Epithelial cell of proximal tubule (primary cell): ENCODE results near the gene PDCD2. TPM values are rescaled to one million over a fixed set of nuclear protein-coding genes. Genes with fewer than 3 reads are reported as not detected.

ENCODE experiments used
- DNase-seq: peaks from one replicate; pipeline ENCODE4 v3.0.0-alpha.2; 2011; ENCODE audit warnings: low read depth
- H3K4me3 ChIP-seq: 2 replicates; pipeline ENCODE4 v1.5.1; 2011; ENCODE audit warnings: low read depth, mild to moderate bottlenecking, low read length
- total RNA-seq: library from RNA; depleted of rRNA; stranded (reverse); fragments of >200 nt; gene quantifications from 2 replicates; pipeline ENCODE4 v1.2.3, GENCODE V29; 2015
- TF ChIP-seq, protein P1 (sequence below): conservative IDR thresholded peaks from 2 replicates; pipeline ENCODE4 v1.5.1; 2012; ENCODE audit warnings: low read depth, mild to moderate bottlenecking, low read length

The PDCD2 gene
- total RNA-seq, 1 donor from 2014 or later: 91.2 TPM

DNA sequence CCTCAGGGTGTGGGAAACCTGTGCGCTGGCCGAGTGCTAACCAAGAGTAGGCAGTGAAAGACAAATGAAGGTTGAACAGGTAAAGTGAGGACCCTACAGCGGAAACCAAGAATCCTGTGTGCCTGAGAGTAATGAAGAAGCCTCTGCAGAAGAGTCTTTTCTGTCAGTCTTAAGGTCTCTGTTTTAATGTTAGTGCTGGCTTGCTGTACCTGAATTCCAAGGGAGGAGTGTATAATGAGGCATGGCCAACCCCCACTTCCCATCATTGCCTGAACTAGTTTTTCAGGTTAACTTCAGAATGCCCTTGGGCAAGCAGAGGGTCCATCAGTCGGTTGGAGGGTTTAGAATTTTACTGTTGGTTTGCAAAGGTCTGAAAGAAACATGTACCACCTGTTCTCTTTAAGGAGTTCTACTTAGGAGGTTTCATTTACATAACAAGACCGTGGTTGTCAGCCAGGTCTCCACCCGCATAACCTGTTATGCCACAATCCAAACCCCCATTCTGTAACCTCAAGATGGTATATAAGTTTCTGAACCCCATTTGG, 589 bp upstream of the PDCD2 start:
- H3K4me3 ChIP-seq: peak overlapping the region; percentile 66
- TF ChIP-seq, protein P1, sequence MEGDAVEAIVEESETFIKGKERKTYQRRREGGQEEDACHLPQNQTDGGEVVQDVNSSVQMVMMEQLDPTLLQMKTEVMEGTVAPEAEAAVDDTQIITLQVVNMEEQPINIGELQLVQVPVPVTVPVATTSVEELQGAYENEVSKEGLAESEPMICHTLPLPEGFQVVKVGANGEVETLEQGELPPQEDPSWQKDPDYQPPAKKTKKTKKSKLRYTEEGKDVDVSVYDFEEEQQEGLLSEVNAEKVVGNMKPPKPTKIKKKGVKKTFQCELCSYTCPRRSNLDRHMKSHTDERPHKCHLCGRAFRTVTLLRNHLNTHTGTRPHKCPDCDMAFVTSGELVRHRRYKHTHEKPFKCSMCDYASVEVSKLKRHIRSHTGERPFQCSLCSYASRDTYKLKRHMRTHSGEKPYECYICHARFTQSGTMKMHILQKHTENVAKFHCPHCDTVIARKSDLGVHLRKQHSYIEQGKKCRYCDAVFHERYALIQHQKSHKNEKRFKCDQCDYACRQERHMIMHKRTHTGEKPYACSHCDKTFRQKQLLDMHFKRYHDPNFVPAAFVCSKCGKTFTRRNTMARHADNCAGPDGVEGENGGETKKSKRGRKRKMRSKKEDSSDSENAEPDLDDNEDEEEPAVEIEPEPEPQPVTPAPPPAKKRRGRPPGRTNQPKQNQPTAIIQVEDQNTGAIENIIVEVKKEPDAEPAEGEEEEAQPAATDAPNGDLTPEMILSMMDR: no peak
- DNase-seq: peak; percentile 3

DNA sequence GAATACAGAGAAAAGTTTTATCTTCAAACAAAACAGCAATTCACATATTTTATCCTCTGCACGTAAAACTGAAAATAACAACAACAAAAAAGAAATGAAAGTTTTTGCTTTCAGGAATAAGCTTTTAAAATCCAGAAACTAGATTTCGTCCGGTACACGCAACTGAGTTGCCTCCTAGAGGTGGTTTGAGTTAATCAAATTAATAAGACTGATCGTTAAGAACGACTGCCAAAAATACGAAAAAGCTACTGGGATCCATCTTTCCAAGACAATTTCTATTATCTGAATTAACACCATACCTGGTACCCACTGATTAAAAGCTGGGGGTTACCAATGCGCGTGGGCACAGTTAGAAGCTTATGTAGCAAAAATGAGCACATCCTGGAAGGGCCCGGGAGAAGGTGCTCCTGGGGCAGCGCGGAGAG, 669 bp downstream of the PDCD2 start:
- peak overlapping the region; percentile 66 for H3K4me3 ChIP-seq
- DNase-seq: no peak
- TF ChIP-seq, protein P1: peak; percentile 11

DNA sequence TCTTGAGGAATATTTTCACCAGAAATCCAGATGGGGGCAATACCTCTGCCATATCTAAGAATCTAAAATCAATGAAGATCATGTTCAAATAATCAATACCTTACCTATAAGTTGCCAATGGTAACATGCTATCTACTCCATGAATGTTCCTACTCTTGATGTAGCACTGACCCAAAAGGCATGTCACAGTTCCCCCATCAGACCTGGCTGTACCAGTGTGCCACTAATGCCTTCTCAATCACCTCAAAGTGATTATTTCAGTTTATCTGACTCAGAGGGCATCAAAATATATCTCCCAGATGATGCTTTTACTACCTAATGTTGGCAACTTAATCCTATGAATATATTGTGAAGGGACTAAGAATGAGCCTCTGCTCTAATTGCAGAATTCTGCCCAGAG, 5.5 kb downstream of the PDCD2 start:
- TF ChIP-seq, protein P1: no peak

DNA sequence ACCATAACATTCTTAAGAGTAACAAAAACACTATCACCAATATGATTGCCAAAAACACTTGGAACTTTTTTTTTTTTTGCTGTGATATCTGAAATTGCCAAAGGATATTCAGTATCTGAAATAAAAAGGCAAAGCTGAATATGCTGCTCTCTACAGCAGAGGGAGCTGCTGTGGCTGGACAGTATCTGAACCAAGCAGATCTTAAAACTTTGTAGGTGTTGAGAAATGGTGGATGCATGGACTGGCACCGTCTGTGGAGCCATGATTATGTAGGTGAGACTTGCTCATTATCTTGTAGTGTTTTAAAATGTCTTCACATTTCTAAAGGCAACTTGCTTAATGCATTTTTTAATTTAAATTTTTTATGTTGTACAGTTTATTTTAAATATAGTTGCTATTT, 9.2 kb downstream of the PDCD2 start:
- H3K4me3 ChIP-seq: no peak overlapping the region
- TF ChIP-seq, protein P1: peak; percentile 54
- no peak for DNase-seq

More for the DNA sequence above, 5.5 kb downstream of the PDCD2 start:
- no peak overlapping the region for H3K4me3 ChIP-seq
- no peak for DNase-seq

DNA sequence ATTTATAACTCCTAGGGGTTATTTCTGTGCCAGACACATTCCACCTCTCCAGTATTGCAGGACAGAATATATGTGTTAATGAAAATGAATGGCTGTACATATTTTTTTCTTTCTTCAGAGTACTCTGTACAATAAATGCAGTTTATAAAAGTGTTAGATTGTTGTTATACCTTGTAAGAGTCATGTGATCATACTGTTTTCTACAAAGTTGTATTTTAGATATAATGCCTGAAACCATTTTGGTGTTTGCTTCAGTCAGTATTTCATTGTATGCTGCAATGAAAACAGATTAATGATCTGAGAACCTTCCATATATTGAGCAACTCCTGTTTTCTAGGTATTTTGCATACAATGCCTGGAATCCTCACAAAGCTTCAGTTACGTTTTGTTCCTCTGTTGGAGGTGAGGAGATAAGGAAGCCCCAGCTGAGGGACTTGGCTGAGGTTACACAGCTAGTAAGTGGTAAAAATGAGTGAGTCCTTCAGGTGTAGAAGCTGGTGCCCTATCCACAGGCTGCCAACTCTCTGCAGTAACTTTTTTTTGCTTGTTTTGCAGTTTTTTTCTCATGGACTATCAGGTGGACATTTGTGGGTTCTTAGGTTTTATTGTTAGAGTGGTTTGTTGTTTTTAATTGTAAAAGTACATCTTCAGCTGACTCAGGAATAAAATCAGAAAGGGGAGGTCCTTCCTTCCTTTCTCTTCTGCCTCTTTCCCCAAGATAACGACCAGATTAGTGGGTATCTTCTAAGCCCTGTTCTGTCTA, 11.6 kb downstream of the PDCD2 start:
- DNase-seq: no peak
- TF ChIP-seq, protein P1: no peak
- H3K4me3 ChIP-seq: no peak overlapping the region

DNA sequence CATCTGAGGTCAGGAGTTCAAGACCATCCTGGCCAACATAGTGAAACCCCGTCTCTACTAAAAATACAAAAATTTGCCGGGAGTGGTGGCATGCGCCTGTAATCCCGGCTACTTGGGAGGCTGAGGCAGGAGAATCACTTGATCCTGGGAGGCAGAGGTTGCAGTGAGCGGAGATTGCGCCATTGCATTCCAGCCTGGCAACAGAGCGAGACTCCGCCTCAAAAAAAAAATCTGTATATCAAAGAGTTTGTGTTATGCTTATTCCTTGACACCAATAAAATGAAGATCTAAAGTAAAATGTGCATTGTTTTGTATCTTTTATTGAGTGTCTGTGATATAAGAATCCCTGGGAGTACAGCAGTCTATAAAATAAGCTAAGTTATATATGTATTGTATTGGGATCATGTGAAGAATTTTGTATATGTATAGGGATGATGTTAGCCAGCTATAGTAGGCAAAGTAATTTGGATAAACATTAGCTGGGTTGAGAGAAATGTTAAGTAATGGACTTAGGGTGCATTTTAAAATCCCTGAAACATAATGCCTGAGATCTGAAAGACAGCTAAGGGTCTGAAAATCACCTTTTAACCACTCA, 19.4 kb downstream of the PDCD2 start:
- TF ChIP-seq, protein P1: no peak
- H3K4me3 ChIP-seq: no peak overlapping the region
- no peak for DNase-seq
